ENCODE measurements around the gene GOLGA8Q.
"Not testable (repeated sequence)": the region's sequence is repeated elsewhere in the genome, so short reads cannot be mapped to it uniquely, and the experiment has no call there.

DNA sequence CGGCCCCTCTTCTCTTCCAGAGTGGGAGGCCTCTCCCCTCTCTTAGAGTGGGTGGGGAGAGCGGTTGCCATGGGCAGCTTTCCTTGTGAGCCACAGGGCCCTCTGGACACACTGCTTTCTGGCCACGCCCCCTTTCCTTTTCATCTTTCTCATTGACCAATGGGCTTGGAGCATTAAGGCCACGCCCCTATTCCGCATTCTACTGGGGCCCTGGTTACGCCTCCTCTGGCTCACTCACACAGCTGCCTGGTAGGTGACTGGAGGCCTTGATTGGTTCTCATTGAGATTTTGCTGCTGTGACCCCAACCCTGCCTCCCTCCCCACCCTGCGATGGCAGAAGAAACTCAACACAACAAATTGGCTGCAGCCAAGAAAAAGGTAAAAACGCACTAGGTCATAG is 51.9 kb downstream of the GOLGA8Q start, which contains the start of gene GOLGA8H:
- TF ChIP-seq, protein P1, sequence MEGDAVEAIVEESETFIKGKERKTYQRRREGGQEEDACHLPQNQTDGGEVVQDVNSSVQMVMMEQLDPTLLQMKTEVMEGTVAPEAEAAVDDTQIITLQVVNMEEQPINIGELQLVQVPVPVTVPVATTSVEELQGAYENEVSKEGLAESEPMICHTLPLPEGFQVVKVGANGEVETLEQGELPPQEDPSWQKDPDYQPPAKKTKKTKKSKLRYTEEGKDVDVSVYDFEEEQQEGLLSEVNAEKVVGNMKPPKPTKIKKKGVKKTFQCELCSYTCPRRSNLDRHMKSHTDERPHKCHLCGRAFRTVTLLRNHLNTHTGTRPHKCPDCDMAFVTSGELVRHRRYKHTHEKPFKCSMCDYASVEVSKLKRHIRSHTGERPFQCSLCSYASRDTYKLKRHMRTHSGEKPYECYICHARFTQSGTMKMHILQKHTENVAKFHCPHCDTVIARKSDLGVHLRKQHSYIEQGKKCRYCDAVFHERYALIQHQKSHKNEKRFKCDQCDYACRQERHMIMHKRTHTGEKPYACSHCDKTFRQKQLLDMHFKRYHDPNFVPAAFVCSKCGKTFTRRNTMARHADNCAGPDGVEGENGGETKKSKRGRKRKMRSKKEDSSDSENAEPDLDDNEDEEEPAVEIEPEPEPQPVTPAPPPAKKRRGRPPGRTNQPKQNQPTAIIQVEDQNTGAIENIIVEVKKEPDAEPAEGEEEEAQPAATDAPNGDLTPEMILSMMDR (IDR thresholded peaks at IDR 0.05), result not testable (repeated sequence)
- not testable (repeated sequence) for TF ChIP-seq POLR2A (IDR thresholded peaks at IDR 0.05)

Measured in heart left ventricle (tissue), 13 donors.